SK-N-MC (cell line): Measurements from ENCODE around the gene TMEM174.

Source experiments
- EZH2 ChIP-seq: fragments of 200-600 bp; sonication (generic); IDR thresholded peaks from one replicate; pipeline ENCODE4 v1.6.1; 2017; ENCODE audit warnings: antibody characterized with exemption
- FOXP2 ChIP-seq: optimal IDR thresholded peaks from 2 replicates; pipeline ENCODE3; 2011; ENCODE audit warnings: mild to moderate bottlenecking, moderate library complexity; ENCODE audit not compliant: insufficient read depth; ENCODE audit errors: extremely low read length, control extremely low read depth
- POLR2AphosphoS5 ChIP-seq: IDR thresholded peaks from 2 replicates; pipeline ENCODE4 v1.6.1; 2012; ENCODE audit warnings: mild to moderate bottlenecking, low read depth, low read length, borderline replicate concordance

GRCh38 chr5:73183000-73183399 lies 10.0 kb downstream of the TMEM174 start:
- TF ChIP-seq POLR2AphosphoS5: no peak
- no peak for TF ChIP-seq EZH2
- TF ChIP-seq FOXP2: no peak
